Measurements from ENCODE around the gene CDADC1. TPM values are rescaled to one million over a fixed set of nuclear protein-coding genes. Genes with fewer than 3 reads are reported as not detected.

Gene CDADC1
- total and polyA plus RNA-seq, 7 donors: 3.3 to 7.8 (median 4.7) TPM

- H3K27me3 ChIP-seq (ENCODE audit: insufficient read depth in 3 of 3, low read length in 2 of 3): peaks cover 0 to 42% (median 20%) of the 10 kb centered on the region in 3 donors
- H3K27ac ChIP-seq: no peak overlapping the region
- TF ChIP-seq CTCF (IDR thresholded peaks at IDR 0.05): no peak
- ATAC-seq: no peak
- no peak for DNase-seq
- no peak overlapping the region for H3K4me3 ChIP-seq
- H3K36me3 ChIP-seq (ENCODE audit: insufficient read depth in 1 of 2, low read depth in 1 of 2): no peaks in the 10 kb centered on the region
- peaks cover 4% of the 10 kb centered on the region for H3K4me1 ChIP-seq
- intact Hi-C loops (cut with DNase I): no loop called here
- 86 to 92% (median 88%) methylated on average over 6 of the region's 6 CpGs for WGBS, 3 donors
- H3K9me3 ChIP-seq: no peaks in the 10 kb centered on the region
These were observed 31.4 kb upstream of the CDADC1 start for GRCh38 chr13:49216334-49216733.

GRCh38 chr13:49217962-49218492, 29.7 kb upstream of the CDADC1 start:
- peaks cover 0 to 57% (median 22%) of the 10 kb centered on the region in 3 donors for H3K27me3 ChIP-seq (ENCODE audit: insufficient read depth in 3 of 3, low read length in 2 of 3)
- H3K9me3 ChIP-seq: no peaks in the 10 kb centered on the region
- TF ChIP-seq CTCF (IDR thresholded peaks at IDR 0.05): no peak
- WGBS, 3 donors: 22 to 26% (median 26%) methylated on average over 17 of the region's 17 CpGs
- H3K36me3 ChIP-seq (ENCODE audit: insufficient read depth in 1 of 2, low read depth in 1 of 2): no peaks in the 10 kb centered on the region
- DNase-seq: no peak
- no peak for ATAC-seq
- peaks cover 4% of the 10 kb centered on the region for H3K4me1 ChIP-seq
- H3K27ac ChIP-seq: no peak overlapping the region
- intact Hi-C loops (cut with DNase I): no loop called here
- no peak overlapping the region for H3K4me3 ChIP-seq

- no peak overlapping the region for H3K27ac ChIP-seq
- H3K4me3 ChIP-seq: no peak overlapping the region
- peaks cover 4% of the 10 kb centered on the region for H3K4me1 ChIP-seq
- intact Hi-C loops (cut with DNase I): no loop called here
- no peaks in the 10 kb centered on the region for H3K9me3 ChIP-seq
- ATAC-seq: no peak
- no peak for TF ChIP-seq CTCF (IDR thresholded peaks at IDR 0.05)
- no peaks in the 10 kb centered on the region for H3K36me3 ChIP-seq (ENCODE audit: insufficient read depth in 1 of 2, low read depth in 1 of 2)
- WGBS, 3 donors: 10 to 18% (median 16%) methylated on average over 25 of the region's 25 CpGs
- no peak for DNase-seq
- peaks cover 0 to 57% (median 22%) of the 10 kb centered on the region in 3 donors for H3K27me3 ChIP-seq (ENCODE audit: insufficient read depth in 3 of 3, low read length in 2 of 3)
These were observed 29.2 kb upstream of the CDADC1 start for GRCh38 chr13:49218493-49219051.

- no peak overlapping the region for H3K27ac ChIP-seq
- H3K27me3 ChIP-seq (ENCODE audit: insufficient read depth in 3 of 3, low read length in 2 of 3): peaks cover 0 to 57% (median 22%) of the 10 kb centered on the region in 3 donors
- H3K4me3 ChIP-seq: peak overlapping the region; percentile 57
- intact Hi-C loops (cut with DNase I): no loop called here
- TF ChIP-seq CTCF (IDR thresholded peaks at IDR 0.05): no peak
- 12 to 17% (median 14%) methylated on average over 17 of the region's 17 CpGs for WGBS, 3 donors
- DNase-seq (no peak), ATAC-seq (no peak)
- peaks cover 4% of the 10 kb centered on the region for H3K4me1 ChIP-seq
- no peaks in the 10 kb centered on the region for H3K36me3 ChIP-seq (ENCODE audit: insufficient read depth in 1 of 2, low read depth in 1 of 2)
- no peaks in the 10 kb centered on the region for H3K9me3 ChIP-seq
These were observed 28.1 kb upstream of the CDADC1 start for GRCh38 chr13:49219647-49220035.
